Endodermal cell (in vitro differentiated cells): ENCODE measurements around the gene SIAH1. TPM values are rescaled to one million over a fixed set of nuclear protein-coding genes. Genes with fewer than 3 reads are reported as not detected.
A peak's percentile ranks its signal among the peaks of the same experiment; 100 is the strongest.

ENCODE experiments used
- DNase-seq: peaks from one replicate; pipeline ENCODE4 v3.0.0-alpha.2; 2017
- H3K27ac ChIP-seq: 2 replicates; pipeline ENCODE4 v1.5.1; 2013; ENCODE audit warnings: mild to moderate bottlenecking, low read depth, low read length, moderate library complexity
- H3K27me3 ChIP-seq: 2 replicates; pipeline ENCODE4 v1.6.1; 2013; ENCODE audit warnings: mild to moderate bottlenecking, low read length, moderate library complexity; ENCODE audit not compliant: insufficient read depth, control insufficient read depth, poor library complexity, severe bottlenecking
- H3K36me3 ChIP-seq: 2 replicates; pipeline ENCODE4 v1.7.0; 2013; ENCODE audit warnings: mild to moderate bottlenecking, low read length, moderate library complexity; ENCODE audit not compliant: control insufficient read depth, insufficient read depth
- H3K4me1 ChIP-seq: one replicate; pipeline ENCODE4 v1.7.0; 2013; ENCODE audit warnings: low read length; ENCODE audit not compliant: control insufficient read depth, insufficient read depth
- H3K4me3 ChIP-seq: 2 replicates; pipeline ENCODE4 v1.5.1; 2013; ENCODE audit warnings: mild to moderate bottlenecking, low read length, moderate library complexity
- H3K9ac ChIP-seq: 2 replicates; pipeline ENCODE4 v1.6.1; 2013; ENCODE audit warnings: mild to moderate bottlenecking, low read length, moderate library complexity; ENCODE audit not compliant: poor library complexity, severe bottlenecking; ENCODE audit errors: extremely low read depth
- H3K9me3 ChIP-seq: 2 replicates; pipeline ENCODE4 v1.6.1; 2013; ENCODE audit warnings: mild to moderate bottlenecking, low read length, moderate library complexity; ENCODE audit not compliant: control insufficient read depth
- H3K27ac Mint-ChIP-seq: 2 replicates; pipeline ENCODE4 v1.8.0; 2020; ENCODE audit warnings: mixed read lengths
- H3K27me3 Mint-ChIP-seq: 2 replicates; pipeline ENCODE4 v1.8.0; 2021; ENCODE audit warnings: mild to moderate bottlenecking, mixed read lengths; ENCODE audit not compliant: insufficient read depth
- H3K36me3 Mint-ChIP-seq: 2 replicates; pipeline ENCODE4 v1.8.0; 2020; ENCODE audit warnings: low read depth, mixed read lengths
- H3K4me1 Mint-ChIP-seq: 2 replicates; pipeline ENCODE4 v1.8.0; 2020; ENCODE audit warnings: mixed read lengths
- H3K4me3 Mint-ChIP-seq: 2 replicates; pipeline ENCODE4 v1.8.0; 2020; ENCODE audit warnings: mild to moderate bottlenecking, moderate library complexity, mixed read lengths
- H3K9me3 Mint-ChIP-seq: 2 replicates; pipeline ENCODE4 v1.8.0; 2020; ENCODE audit warnings: mild to moderate bottlenecking, mixed read lengths
- CTCF ChIP-seq: fragments of 200-600 bp; sonication (generic); conservative IDR thresholded peaks from 2 replicates; pipeline ENCODE4 v1.5.0; 2021; ENCODE audit warnings: antibody characterized with exemption, mild to moderate bottlenecking
- WGBS, 2 experiments: methylation state at CpG; one replicate each; pipeline versions ENCODE4 v1.1.5 to v1.1.7; 2013; ENCODE audit warnings: missing lambda C conversion rate in 2 of 2, mixed read lengths in 1 of 2; ENCODE audit not compliant: insufficient coverage in 1 of 2, insufficient read length in 1 of 2; 5-methylcytosine and 5-hydroxymethylcytosine counted together
- total RNA-seq, 2 donors: library from RNA; stranded (reverse); fragmentation: NEBNext Ultra II Directional in 1 of 2; extraction: Animal tissue kit (Norgen Biotek cat#: 25700) in 1 of 2; gene quantifications; 2 replicates in 1 of 2; 3 replicates in 1 of 2; pipeline ENCODE4 v1.2.1, GENCODE V29; 2021

SIAH1 gene
- total RNA-seq, 2 donors from 2014 or later, result 32.8 to 37.5 TPM

GRCh38 chr16:48393485-48394354 lies 8.5 kb upstream of the SIAH1 start:
- H3K36me3 ChIP-seq, result no peaks in the 10 kb centered on the region
- H3K4me3 ChIP-seq, result no peak overlapping the region
- 90% methylated on average over 10 to 11 of the region's 11 CpGs for WGBS, 2 experiments
- no peak overlapping the region for H3K27ac Mint-ChIP-seq
- no peaks in the 10 kb centered on the region for H3K36me3 Mint-ChIP-seq
- DNase-seq, result no peak
- no peaks in the 10 kb centered on the region for H3K4me1 ChIP-seq
- H3K27me3 Mint-ChIP-seq, result no peaks in the 10 kb centered on the region
- no peak overlapping the region for H3K27ac ChIP-seq
- no peak for TF ChIP-seq CTCF
- H3K9ac ChIP-seq, result no peak overlapping the region
- no peaks in the 10 kb centered on the region for H3K9me3 ChIP-seq
- H3K9me3 Mint-ChIP-seq, result no peaks in the 10 kb centered on the region
- no peaks in the 10 kb centered on the region for H3K27me3 ChIP-seq
- no peaks in the 10 kb centered on the region for H3K4me1 Mint-ChIP-seq
- no peak overlapping the region for H3K4me3 Mint-ChIP-seq

GRCh38 chr16:48392407-48392806 lies 7.2 kb upstream of the SIAH1 start:
- Mint-ChIP-seq H3K36me3 (no peaks in the 10 kb centered on the region), H3K4me3 (no peak overlapping the region), H3K9me3 (no peaks in the 10 kb centered on the region), H3K27ac (no peak overlapping the region), H3K27me3 (no peaks in the 10 kb centered on the region), H3K4me1 (no peaks in the 10 kb centered on the region)
- no peaks in the 10 kb centered on the region for H3K36me3 ChIP-seq
- no peaks in the 10 kb centered on the region for H3K4me1 ChIP-seq
- H3K9me3 ChIP-seq, result no peaks in the 10 kb centered on the region
- H3K27me3 ChIP-seq, result no peaks in the 10 kb centered on the region
- DNase-seq, result no peak
- H3K27ac ChIP-seq, result no peak overlapping the region
- no peak for TF ChIP-seq CTCF
- H3K4me3 ChIP-seq, result no peak overlapping the region
- 87 to 100% methylated on average over 2 to 5 of the region's 5 CpGs for WGBS, 2 experiments
- H3K9ac ChIP-seq, result no peak overlapping the region

- Histone ChIP-seq H3K9me3 (no peaks in the 10 kb centered on the region), H3K36me3 (no peaks in the 10 kb centered on the region), H3K27ac (no peak overlapping the region), H3K27me3 (no peaks in the 10 kb centered on the region), H3K9ac (no peak overlapping the region), H3K4me1 (peaks cover 5% of the 10 kb centered on the region), H3K4me3 (no peak overlapping the region)
- Mint-ChIP-seq H3K27ac (no peak overlapping the region), H3K27me3 (no peaks in the 10 kb centered on the region), H3K4me1 (peaks cover 10% of the 10 kb centered on the region), H3K9me3 (no peaks in the 10 kb centered on the region), H3K4me3 (no peak overlapping the region), H3K36me3 (no peaks in the 10 kb centered on the region)
- 93 to 95% methylated on average over 13 to 17 of the region's 17 CpGs for WGBS, 2 experiments
- no peak for TF ChIP-seq CTCF
- DNase-seq, result peak; percentile 43
Observed at GRCh38 chr16:48386559-48387312, 1.5 kb upstream of the SIAH1 start.
